Loucy (cell line): ENCODE measurements around the gene IRF2BP2.

Experiments
- H2AFZ ChIP-seq: fragments of 200-600 bp; sonication (generic); 2 replicates; pipeline ENCODE4 v1.6.0; 2016; ENCODE audit warnings: antibody characterized with exemption, mild to moderate bottlenecking, low read length, moderate library complexity
- H3F3A ChIP-seq: fragments of 200-600 bp; 2 replicates; pipeline ENCODE4 v1.6.0; 2016; ENCODE audit warnings: antibody characterized with exemption, low read depth, mild to moderate bottlenecking
- H3K27me3 ChIP-seq: fragments of 200-600 bp; sonication (generic); 2 replicates; pipeline ENCODE4 v1.6.1; 2014; ENCODE audit warnings: low read length, mild to moderate bottlenecking; ENCODE audit not compliant: insufficient read depth, poor library complexity, severe bottlenecking
- H3K36me3 ChIP-seq: fragments of 200-600 bp; sonication (generic); 2 replicates; pipeline ENCODE4 v1.6.1; 2016; ENCODE audit warnings: low read length; ENCODE audit not compliant: insufficient read depth
- H3K4me1 ChIP-seq: fragments of 200-600 bp; sonication (generic); 2 replicates; pipeline ENCODE4 v1.5.1; 2014; ENCODE audit warnings: low read length, mild to moderate bottlenecking; ENCODE audit not compliant: insufficient read depth, poor library complexity, severe bottlenecking
- H3K4me2 ChIP-seq: fragments of 200-600 bp; sonication (generic); 2 replicates; pipeline ENCODE4 v1.6.0; 2014; ENCODE audit warnings: antibody characterized with exemption, low read length, low read depth, mild to moderate bottlenecking; ENCODE audit not compliant: poor library complexity, severe bottlenecking
- H3K4me3 ChIP-seq: fragments of 200-600 bp; sonication (generic); 2 replicates; pipeline ENCODE4 v1.5.1; 2014; ENCODE audit warnings: low read length, mild to moderate bottlenecking, mixed read lengths; ENCODE audit not compliant: poor library complexity, severe bottlenecking
- H3K79me2 ChIP-seq: fragments of 200-600 bp; sonication (generic); 2 replicates; pipeline ENCODE4 v1.6.1; 2014; ENCODE audit warnings: low read length; ENCODE audit not compliant: insufficient read depth
- H3K9ac ChIP-seq: fragments of 200-600 bp; sonication (generic); 2 replicates; pipeline ENCODE4 v1.6.0; 2014; ENCODE audit warnings: mild to moderate bottlenecking, low read depth, low read length, moderate library complexity; ENCODE audit not compliant: poor library complexity, severe bottlenecking
- H3K9me2 ChIP-seq: fragments of 200-600 bp; sonication (generic); replicated peaks from 2 replicates; pipeline ENCODE4 v1.6.1; 2016; ENCODE audit warnings: low read depth, low read length, mixed read lengths
- H3K9me3 ChIP-seq: fragments of 200-600 bp; sonication (generic); 2 replicates; pipeline ENCODE4 v1.6.1; 2014; ENCODE audit warnings: mild to moderate bottlenecking, antibody characterized with exemption, low read length, low read depth; ENCODE audit not compliant: insufficient read depth
- H4K20me1 ChIP-seq: fragments of 200-600 bp; sonication (generic); 2 replicates; pipeline ENCODE4 v1.6.0; 2014; ENCODE audit warnings: antibody characterized with exemption, low read length, mild to moderate bottlenecking; ENCODE audit not compliant: insufficient read depth, poor library complexity, severe bottlenecking
- EZH2phosphoT487 ChIP-seq: fragments of 200-600 bp; IDR thresholded peaks from 2 replicates; pipeline ENCODE4 v1.6.1; 2018; ENCODE audit warnings: antibody characterized with exemption, mild to moderate bottlenecking, moderate library complexity, borderline replicate concordance
- TF ChIP-seq, protein P1 (sequence below): fragments of 200-600 bp; sonication (generic); conservative IDR thresholded peaks from 2 replicates; pipeline ENCODE4 v1.5.1; 2014; ENCODE audit warnings: mild to moderate bottlenecking, antibody characterized with exemption, low read length

IRF2BP2 gene

DNA sequence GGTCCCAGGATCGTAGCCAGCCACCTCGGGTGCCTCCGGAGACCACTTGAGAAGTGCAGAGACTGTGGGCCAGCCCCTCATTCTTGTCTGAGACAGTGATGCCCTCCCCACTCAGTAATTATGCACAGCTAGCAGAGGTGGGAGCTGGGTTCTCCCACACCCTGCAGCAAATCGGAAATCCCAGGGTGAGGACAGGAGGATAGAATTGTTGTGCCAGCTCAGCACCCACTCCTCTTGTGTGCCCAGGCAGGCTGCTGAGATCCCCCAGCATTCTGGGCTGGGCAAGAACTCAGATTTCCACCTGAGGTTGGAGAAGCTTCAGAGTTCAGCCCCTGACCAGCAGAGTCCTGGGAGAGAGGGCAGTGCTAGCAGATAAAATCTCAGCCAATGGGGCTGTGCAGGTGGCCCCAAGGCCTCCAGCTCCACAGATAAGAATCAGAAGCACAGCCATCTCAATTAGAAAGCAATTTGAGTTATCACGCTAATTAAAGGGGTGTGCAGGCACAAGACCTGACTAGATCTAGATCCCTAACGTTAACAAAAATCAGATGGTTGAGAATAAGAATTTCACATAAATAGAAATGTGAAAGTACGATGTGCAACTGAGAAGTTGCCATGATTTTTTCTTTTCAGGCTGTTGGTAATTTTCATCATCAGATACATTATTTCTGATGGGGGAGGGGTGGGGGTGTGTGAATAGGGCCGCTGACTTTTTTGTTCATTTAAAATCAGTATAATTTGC is 45.5 kb upstream of the IRF2BP2 start:
- H3K4me3 ChIP-seq = no peak overlapping the region

DNA sequence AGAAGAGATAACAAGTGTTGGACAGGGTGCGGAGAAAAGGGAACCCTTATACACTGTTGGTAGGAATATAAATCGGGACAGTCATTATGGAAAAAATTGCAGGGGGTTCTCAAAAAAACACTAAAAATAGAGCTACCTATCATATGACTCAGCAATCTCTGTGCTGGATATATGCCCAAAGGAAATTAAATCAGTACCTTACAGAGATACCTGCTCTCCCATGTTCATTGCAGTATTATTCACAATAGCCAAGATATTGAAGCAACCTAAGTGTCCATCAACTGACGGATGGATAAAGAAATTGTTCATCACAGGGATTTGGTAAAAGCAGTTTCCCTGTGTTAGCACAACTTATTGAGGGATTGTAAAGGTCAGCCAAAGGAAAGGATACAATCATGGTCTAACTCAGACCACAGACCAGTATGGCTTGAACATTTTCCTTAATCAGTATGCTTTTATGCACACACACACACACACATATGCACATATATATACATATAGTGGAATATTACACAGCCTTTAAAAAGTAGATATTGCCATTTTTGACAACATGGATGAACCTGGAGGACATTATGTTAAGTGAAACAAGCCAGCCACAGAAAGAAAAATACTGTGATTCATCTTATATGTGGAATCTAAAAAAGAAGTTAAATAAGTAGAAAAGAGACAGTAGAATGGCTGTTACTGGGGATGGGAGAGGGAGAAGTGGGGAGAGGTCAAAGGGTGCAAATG is 44.2 kb upstream of the IRF2BP2 start:
- Histone ChIP-seq H3K9me3 (no peaks in the 10 kb centered on the region), H3K4me2 (no peak overlapping the region), H3K79me2 (no peaks in the 10 kb centered on the region), H3K27me3 (no peaks in the 10 kb centered on the region), H3K4me3 (no peak overlapping the region), H2AFZ (no peak overlapping the region), H3K36me3 (no peaks in the 10 kb centered on the region), H3K9me2 (no peaks in the 10 kb centered on the region), H3K4me1 (peaks cover 14% of the 10 kb centered on the region), H3F3A (no peaks in the 10 kb centered on the region), H4K20me1 (no peaks in the 10 kb centered on the region), H3K9ac (no peak overlapping the region)
- no peak for TF ChIP-seq EZH2phosphoT487
- TF ChIP-seq, protein P1, sequence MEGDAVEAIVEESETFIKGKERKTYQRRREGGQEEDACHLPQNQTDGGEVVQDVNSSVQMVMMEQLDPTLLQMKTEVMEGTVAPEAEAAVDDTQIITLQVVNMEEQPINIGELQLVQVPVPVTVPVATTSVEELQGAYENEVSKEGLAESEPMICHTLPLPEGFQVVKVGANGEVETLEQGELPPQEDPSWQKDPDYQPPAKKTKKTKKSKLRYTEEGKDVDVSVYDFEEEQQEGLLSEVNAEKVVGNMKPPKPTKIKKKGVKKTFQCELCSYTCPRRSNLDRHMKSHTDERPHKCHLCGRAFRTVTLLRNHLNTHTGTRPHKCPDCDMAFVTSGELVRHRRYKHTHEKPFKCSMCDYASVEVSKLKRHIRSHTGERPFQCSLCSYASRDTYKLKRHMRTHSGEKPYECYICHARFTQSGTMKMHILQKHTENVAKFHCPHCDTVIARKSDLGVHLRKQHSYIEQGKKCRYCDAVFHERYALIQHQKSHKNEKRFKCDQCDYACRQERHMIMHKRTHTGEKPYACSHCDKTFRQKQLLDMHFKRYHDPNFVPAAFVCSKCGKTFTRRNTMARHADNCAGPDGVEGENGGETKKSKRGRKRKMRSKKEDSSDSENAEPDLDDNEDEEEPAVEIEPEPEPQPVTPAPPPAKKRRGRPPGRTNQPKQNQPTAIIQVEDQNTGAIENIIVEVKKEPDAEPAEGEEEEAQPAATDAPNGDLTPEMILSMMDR = no peak

More for the DNA sequence above, 45.5 kb upstream of the IRF2BP2 start:
- TF ChIP-seq, protein P1 = no peak
- TF ChIP-seq EZH2phosphoT487 = no peak
- Histone ChIP-seq H3K36me3 (no peaks in the 10 kb centered on the region), H3K27me3 (no peaks in the 10 kb centered on the region), H2AFZ (no peak overlapping the region), H3K4me1 (peaks cover 16% of the 10 kb centered on the region), H3K79me2 (no peaks in the 10 kb centered on the region), H3K9me3 (no peaks in the 10 kb centered on the region), H3K4me2 (no peak overlapping the region), H3K9ac (no peak overlapping the region), H3K9me2 (no peaks in the 10 kb centered on the region), H3F3A (no peaks in the 10 kb centered on the region), H4K20me1 (no peaks in the 10 kb centered on the region)

DNA sequence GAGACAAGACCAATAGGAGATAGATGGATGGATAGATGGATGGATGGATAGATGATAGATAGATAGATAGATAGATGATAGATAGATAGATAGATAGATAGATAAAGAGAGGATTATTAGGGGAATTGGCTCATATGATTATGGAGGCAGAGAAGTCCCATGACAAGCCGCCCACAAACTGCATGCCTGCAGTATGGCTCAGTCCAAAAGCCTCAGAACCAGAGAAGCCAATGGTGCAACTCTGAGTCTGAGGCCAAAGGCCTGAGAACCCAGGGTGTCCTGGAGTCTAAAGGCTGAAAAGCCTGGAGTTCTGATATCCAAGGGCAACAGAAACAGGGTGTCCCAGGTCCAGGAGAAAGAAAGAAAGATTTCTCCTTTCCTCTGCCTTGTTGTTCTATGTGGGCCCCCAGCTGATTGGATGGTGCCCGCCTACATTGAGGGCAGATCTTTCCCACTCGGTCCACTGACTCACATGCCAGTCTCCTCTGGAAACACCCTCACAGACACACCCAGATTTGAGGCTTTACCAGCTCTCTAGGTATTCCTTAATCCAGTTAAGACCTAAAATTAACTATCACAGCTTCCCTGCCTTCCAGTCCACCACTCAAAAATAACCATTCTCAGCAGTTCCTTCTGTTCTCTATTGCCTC is 39.6 kb upstream of the IRF2BP2 start:
- Histone ChIP-seq H3K4me2 (no peak overlapping the region), H2AFZ (no peak overlapping the region), H3K27me3 (no peaks in the 10 kb centered on the region), H4K20me1 (no peaks in the 10 kb centered on the region), H3K9ac (no peak overlapping the region), H3F3A (no peaks in the 10 kb centered on the region), H3K9me3 (no peaks in the 10 kb centered on the region), H3K4me3 (no peak overlapping the region), H3K4me1 (no peaks in the 10 kb centered on the region), H3K79me2 (no peaks in the 10 kb centered on the region), H3K36me3 (no peaks in the 10 kb centered on the region), H3K9me2 (no peaks in the 10 kb centered on the region)
- TF ChIP-seq, protein P1 = no peak
- no peak for TF ChIP-seq EZH2phosphoT487
